ENCODE data around the gene PDE6H.
A peak's percentile ranks its signal among the peaks of the same experiment; 100 is the strongest.

The PDE6H gene

DNA sequence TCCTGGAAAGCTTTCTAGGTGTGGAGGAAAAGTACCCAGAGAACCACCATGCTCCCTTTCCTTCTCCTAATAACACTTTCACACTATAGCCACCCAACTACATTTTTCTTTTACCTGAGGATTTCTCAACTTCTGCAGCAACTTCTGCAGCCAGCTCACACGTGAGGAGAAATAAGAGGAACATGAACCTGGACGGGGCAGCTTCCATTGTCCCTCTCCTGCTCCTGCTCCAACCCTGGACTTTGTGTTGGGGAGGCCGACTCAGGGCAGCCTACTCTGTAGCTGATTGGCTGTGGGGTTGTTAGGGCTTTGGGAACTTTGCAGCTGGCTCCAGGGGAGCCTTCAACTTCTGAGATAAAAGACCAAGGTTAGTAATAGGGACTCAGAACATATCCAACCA is 34.5 kb upstream of the PDE6H start, which contains the start of gene ERP27:
Gene ERP27, minus strand, starts transcription at position 237 of the 400 bp plus-strand sequence. Its CDS starts 29 bp downstream, at position 208.
- DNase-seq (no peak), ATAC-seq (ENCODE audit: insufficient read depth, low read depth) (0 out of 3 replicates have a peak, but pooled peaks have one; percentile 11)
- Histone ChIP-seq H2AFZ (ENCODE audit: low read depth, low read length) (no peak within 1 kb of the TSS), H3K36me3 (ENCODE audit: insufficient read depth, low read length) (peaks cover 59% of the 10 kb centered on the region), H3K4me3 (ENCODE audit: low read depth in 1 of 2, low read length in 2 of 2) (no peak within 1 kb of the TSS), H3K9me3 (ENCODE audit: insufficient read depth, low read length, severe bottlenecking) (no peaks in the 10 kb centered on the region), H3K27me3 (ENCODE audit: insufficient read depth, low read length, poor library complexity) (no peaks in the 10 kb centered on the region), H3K4me2 (ENCODE audit: insufficient read depth, low read length) (no peak within 1 kb of the TSS), H3K4me1 (ENCODE audit: insufficient read depth, low read length) (peaks cover 9% of the 10 kb centered on the region; the same call in 1 of the 2 replicates), H4K20me1 (ENCODE audit: insufficient read depth, low read length) (no peaks in the 10 kb centered on the region), H3K9ac (ENCODE audit: low read depth, low read length) (no peak within 1 kb of the TSS), H3K79me2 (ENCODE audit: insufficient read depth, low read length) (no peaks in the 10 kb centered on the region), H3K27ac (ENCODE audit: low read length) (peak within 1 kb of the TSS; percentile 40)
- no peak for TF ChIP-seq EZH2 (IDR thresholded peaks at IDR 0.05; ENCODE audit: borderline replicate concordance, low read depth, low read length, severe bottlenecking)
- TF ChIP-seq, protein P1, sequence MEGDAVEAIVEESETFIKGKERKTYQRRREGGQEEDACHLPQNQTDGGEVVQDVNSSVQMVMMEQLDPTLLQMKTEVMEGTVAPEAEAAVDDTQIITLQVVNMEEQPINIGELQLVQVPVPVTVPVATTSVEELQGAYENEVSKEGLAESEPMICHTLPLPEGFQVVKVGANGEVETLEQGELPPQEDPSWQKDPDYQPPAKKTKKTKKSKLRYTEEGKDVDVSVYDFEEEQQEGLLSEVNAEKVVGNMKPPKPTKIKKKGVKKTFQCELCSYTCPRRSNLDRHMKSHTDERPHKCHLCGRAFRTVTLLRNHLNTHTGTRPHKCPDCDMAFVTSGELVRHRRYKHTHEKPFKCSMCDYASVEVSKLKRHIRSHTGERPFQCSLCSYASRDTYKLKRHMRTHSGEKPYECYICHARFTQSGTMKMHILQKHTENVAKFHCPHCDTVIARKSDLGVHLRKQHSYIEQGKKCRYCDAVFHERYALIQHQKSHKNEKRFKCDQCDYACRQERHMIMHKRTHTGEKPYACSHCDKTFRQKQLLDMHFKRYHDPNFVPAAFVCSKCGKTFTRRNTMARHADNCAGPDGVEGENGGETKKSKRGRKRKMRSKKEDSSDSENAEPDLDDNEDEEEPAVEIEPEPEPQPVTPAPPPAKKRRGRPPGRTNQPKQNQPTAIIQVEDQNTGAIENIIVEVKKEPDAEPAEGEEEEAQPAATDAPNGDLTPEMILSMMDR (IDR thresholded peaks at IDR 0.05; ENCODE audit: borderline replicate concordance, extremely low read depth, low read length, poor library complexity, severe bottlenecking), result no peak

DNA sequence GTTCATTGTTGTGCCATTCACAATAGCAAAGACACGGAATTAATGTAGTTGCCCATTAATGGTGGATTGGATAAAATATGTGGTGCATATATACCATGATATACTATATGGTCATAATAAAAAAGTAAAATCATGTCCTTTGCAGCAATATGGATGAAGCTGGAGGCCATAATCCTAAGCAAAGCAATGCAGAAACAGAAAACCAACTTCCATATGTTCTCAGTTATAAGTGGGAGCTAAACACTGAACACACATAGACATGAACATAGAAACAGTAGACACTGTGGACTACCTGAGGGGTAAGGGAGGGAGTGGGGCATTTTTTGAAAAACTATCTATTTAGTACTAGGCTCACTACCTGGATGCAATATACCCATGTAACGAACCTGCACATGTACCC is 31.5 kb upstream of the PDE6H start:
- no peak for TF ChIP-seq EZH2 (IDR thresholded peaks at IDR 0.05; ENCODE audit: borderline replicate concordance, low read depth, low read length, severe bottlenecking)
- TF ChIP-seq, protein P1 (IDR thresholded peaks at IDR 0.05; ENCODE audit: borderline replicate concordance, extremely low read depth, low read length, poor library complexity, severe bottlenecking), result no peak
- H3K4me3 ChIP-seq (ENCODE audit: low read depth in 1 of 2, low read length in 2 of 2), result no peak overlapping the region
- no peaks in the 10 kb centered on the region for H4K20me1 ChIP-seq (ENCODE audit: insufficient read depth, low read length)
- no peak for DNase-seq
- no peak overlapping the region for H2AFZ ChIP-seq (ENCODE audit: low read depth, low read length)
- no peaks in the 10 kb centered on the region for H3K27me3 ChIP-seq (ENCODE audit: insufficient read depth, low read length, poor library complexity)
- no peak overlapping the region for H3K27ac ChIP-seq (ENCODE audit: low read length)
- no peak overlapping the region for H3K9ac ChIP-seq (ENCODE audit: low read depth, low read length)
- ATAC-seq (ENCODE audit: insufficient read depth, low read depth), result peak; percentile 8; the same call in 2 of the 3 replicates
- H3K36me3 ChIP-seq (ENCODE audit: insufficient read depth, low read length), result peaks cover 69% of the 10 kb centered on the region
- H3K4me2 ChIP-seq (ENCODE audit: insufficient read depth, low read length), result no peak overlapping the region
- peaks cover 13% of the 10 kb centered on the region for H3K79me2 ChIP-seq (ENCODE audit: insufficient read depth, low read length)
- H3K9me3 ChIP-seq (ENCODE audit: insufficient read depth, low read length, severe bottlenecking), result no peaks in the 10 kb centered on the region
- H3K4me1 ChIP-seq (ENCODE audit: insufficient read depth, low read length), result no peaks in the 10 kb centered on the region

DNA sequence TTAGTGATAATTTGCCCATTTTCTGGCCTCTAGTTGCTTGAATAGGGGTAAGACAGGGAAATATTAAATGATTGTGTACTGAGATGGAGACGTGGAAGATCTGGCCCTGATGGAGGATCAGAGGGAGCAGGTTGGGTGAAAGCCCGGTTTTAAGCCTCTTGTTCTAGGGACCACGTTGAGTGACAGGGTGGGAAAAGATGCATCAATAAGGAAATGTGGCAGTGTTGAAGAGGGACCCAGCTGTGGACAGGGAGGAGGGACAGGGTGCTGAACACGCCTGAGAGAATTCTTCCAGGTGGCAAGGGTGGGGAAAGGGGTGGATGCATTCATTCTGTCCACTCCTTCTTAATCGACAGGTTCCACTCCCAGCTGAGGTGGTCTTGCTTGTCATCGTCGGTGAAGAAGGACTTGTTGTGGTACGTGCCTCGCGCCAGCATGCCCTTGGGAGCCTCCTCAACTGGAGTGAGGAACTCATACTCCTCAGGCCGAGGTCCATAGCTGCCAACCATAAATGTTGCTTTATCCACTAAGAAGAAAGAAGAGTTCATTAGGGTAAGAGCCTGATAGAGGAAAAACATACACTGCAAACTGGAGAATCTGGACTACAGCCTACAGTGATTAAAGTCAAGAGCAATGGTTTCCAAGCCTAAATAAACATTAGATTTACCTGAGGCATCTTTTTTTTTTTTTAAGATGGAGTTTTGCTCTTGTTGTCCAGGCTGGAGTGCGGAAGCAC is 30.5 kb upstream of the PDE6H start:
- no peak for TF ChIP-seq EZH2 (IDR thresholded peaks at IDR 0.05; ENCODE audit: borderline replicate concordance, low read depth, low read length, severe bottlenecking)
- TF ChIP-seq, protein P1 (IDR thresholded peaks at IDR 0.05; ENCODE audit: borderline replicate concordance, extremely low read depth, low read length, poor library complexity, severe bottlenecking), result no peak
- H3K4me3 ChIP-seq (ENCODE audit: low read depth in 1 of 2, low read length in 2 of 2), result no peak overlapping the region
- ATAC-seq (ENCODE audit: insufficient read depth, low read depth) (0 out of 3 replicates have a peak, but pooled peaks have one; percentile 3), DNase-seq (no peak)
- H3K27ac ChIP-seq (ENCODE audit: low read length), result 0 out of 2 replicates have a peak overlapping the region, but pooled peaks have one; percentile 41
- H3K36me3 ChIP-seq (ENCODE audit: insufficient read depth, low read length), result peaks cover 76% of the 10 kb centered on the region
- no peak overlapping the region for H2AFZ ChIP-seq (ENCODE audit: low read depth, low read length)
- peaks cover 23% of the 10 kb centered on the region for H3K79me2 ChIP-seq (ENCODE audit: insufficient read depth, low read length)
- peaks cover 8% of the 10 kb centered on the region for H3K4me1 ChIP-seq (ENCODE audit: insufficient read depth, low read length)
- no peak overlapping the region for H3K9ac ChIP-seq (ENCODE audit: low read depth, low read length)
- no peaks in the 10 kb centered on the region for H4K20me1 ChIP-seq (ENCODE audit: insufficient read depth, low read length)
- no peak overlapping the region for H3K4me2 ChIP-seq (ENCODE audit: insufficient read depth, low read length)
- no peaks in the 10 kb centered on the region for H3K27me3 ChIP-seq (ENCODE audit: insufficient read depth, low read length, poor library complexity)
- H3K9me3 ChIP-seq (ENCODE audit: insufficient read depth, low read length, severe bottlenecking), result no peaks in the 10 kb centered on the region

All from DND-41 (cell line).